CD14-positive monocyte (primary cell): Measurements from ENCODE around the gene PLCB1. TPM values are rescaled to one million over a fixed set of nuclear protein-coding genes. Genes with fewer than 3 reads are reported as not detected.

ENCODE experiments used
- DNase-seq, 3 donors: peaks; one replicate each; pipeline ENCODE4 v3.0.0-alpha.2; 2011 to 2022
- H2AFZ ChIP-seq: 2 replicates; pipeline ENCODE4 v1.6.0; 2012; ENCODE audit warnings: mild to moderate bottlenecking, low read depth, low read length, inconsistent platforms; ENCODE audit not compliant: insufficient read depth, poor library complexity, severe bottlenecking
- H3K27ac ChIP-seq, 2 donors: 1 replicate in 1 of 2; 2 replicates in 1 of 2; pipeline ENCODE4 v1.5.1; 2012 to 2013; ENCODE audit warnings: low read length in 2 of 2, control low read depth in 1 of 2, inconsistent platforms in 1 of 2, low read depth in 1 of 2, mild to moderate bottlenecking in 1 of 2
- H3K27me3 ChIP-seq, 2 donors: one replicate each; pipeline versions ENCODE4 v1.6.0 to v1.6.1; 2011 to 2013; ENCODE audit warnings: low read length in 2 of 2; ENCODE audit not compliant: control insufficient read depth in 2 of 2, insufficient read depth in 2 of 2
- H3K36me3 ChIP-seq, 2 donors: replicated peaks in 1 of 2; 1 replicate in 1 of 2; 2 replicates in 1 of 2; pipeline versions ENCODE4 v1.5.1 to v1.6.1; 2012 to 2013; ENCODE audit warnings: low read length in 2 of 2, control low read depth in 1 of 2, inconsistent platforms in 1 of 2, mild to moderate bottlenecking in 1 of 2; ENCODE audit not compliant: insufficient read depth in 2 of 2, control insufficient read depth in 1 of 2
- H3K4me1 ChIP-seq, 2 donors: 1 replicate in 1 of 2; 2 replicates in 1 of 2; pipeline versions ENCODE4 v1.5.1 to v1.6.1; 2012 to 2013; ENCODE audit warnings: low read length in 2 of 2, control low read depth in 1 of 2, inconsistent platforms in 1 of 2, mild to moderate bottlenecking in 1 of 2, moderate library complexity in 1 of 2; ENCODE audit not compliant: insufficient read depth in 2 of 2, control insufficient read depth in 1 of 2
- H3K4me2 ChIP-seq: replicated peaks from 2 replicates; pipeline ENCODE3; 2012; ENCODE audit warnings: low read length, moderate library complexity, mild to moderate bottlenecking; ENCODE audit not compliant: poor library complexity, severe bottlenecking; ENCODE audit errors: extremely low read depth
- H3K4me3 ChIP-seq, 3 experiments: fragments of 200-600 bp in 1 of 3; sonication (generic) in 1 of 3; replicated peaks in 1 of 3; 1 replicate in 2 of 3; 2 replicates in 1 of 3; pipeline ENCODE4 v1.5.1; 2011 to 2013; ENCODE audit warnings: low read length in 3 of 3, mild to moderate bottlenecking in 3 of 3, control low read depth in 2 of 3, low read depth in 2 of 3, inconsistent platforms in 1 of 3, moderate library complexity in 1 of 3
- H3K79me2 ChIP-seq: 2 replicates; pipeline ENCODE4 v1.6.0; 2012; ENCODE audit warnings: mild to moderate bottlenecking, control low read depth, inconsistent platforms, low read length, moderate library complexity; ENCODE audit not compliant: insufficient read depth
- H3K9ac ChIP-seq: 2 replicates; pipeline ENCODE4 v1.6.0; 2017; ENCODE audit warnings: low read length, mild to moderate bottlenecking; ENCODE audit not compliant: insufficient read depth, poor library complexity, severe bottlenecking
- H3K9me3 ChIP-seq, 2 donors: replicated peaks in 1 of 2; 1 replicate in 1 of 2; 2 replicates in 1 of 2; pipeline versions ENCODE4 v1.5.1 to v1.6.1; 2012 to 2013; ENCODE audit warnings: low read length in 2 of 2, control low read depth in 1 of 2; ENCODE audit not compliant: control insufficient read depth in 1 of 2, insufficient read depth in 1 of 2
- H4K20me1 ChIP-seq: 2 replicates; pipeline ENCODE4 v1.6.0; 2012; ENCODE audit warnings: mild to moderate bottlenecking, low read length, control low read depth, moderate library complexity; ENCODE audit not compliant: insufficient read depth
- H3K27ac Mint-ChIP-seq, 7 donors: one replicate each; pipeline ENCODE4 v1.8.0; 2020; ENCODE audit warnings: mild to moderate bottlenecking in 7 of 7, mixed read lengths in 7 of 7, moderate library complexity in 6 of 7, inconsistent platforms in 2 of 7
- H3K27me3 Mint-ChIP-seq, 3 donors: one replicate each; pipeline ENCODE4 v1.8.0; 2021 to 2022; ENCODE audit warnings: low read depth in 3 of 3, mild to moderate bottlenecking in 3 of 3, mixed read lengths in 3 of 3, moderate library complexity in 3 of 3, inconsistent platforms in 1 of 3
- H3K36me3 Mint-ChIP-seq, 2 donors: one replicate each; pipeline ENCODE4 v1.8.0; 2020; ENCODE audit warnings: mixed read lengths in 2 of 2, inconsistent platforms in 1 of 2, mild to moderate bottlenecking in 1 of 2
- H3K4me1 Mint-ChIP-seq: one replicate; pipeline ENCODE4 v1.8.0; 2020; ENCODE audit warnings: mild to moderate bottlenecking, mixed read lengths
- H3K4me3 Mint-ChIP-seq, 2 donors: one replicate each; pipeline ENCODE4 v1.8.0; 2020; ENCODE audit warnings: mild to moderate bottlenecking in 2 of 2, mixed read lengths in 2 of 2, moderate library complexity in 1 of 2
- H3K9me3 Mint-ChIP-seq, 7 donors: one replicate each; pipeline ENCODE4 v1.8.0; 2020 to 2022; ENCODE audit warnings: mixed read lengths in 7 of 7, mild to moderate bottlenecking in 6 of 7, moderate library complexity in 6 of 7, inconsistent platforms in 2 of 7
- CTCF ChIP-seq: fragments of 200-600 bp; IDR thresholded peaks from one replicate; pipeline ENCODE4 v1.8.0; 2022; ENCODE audit warnings: antibody characterized with exemption, mild to moderate bottlenecking
- WGBS: methylation state at CpG from one replicate; pipeline ENCODE4 v1.1.5; 2013; ENCODE audit warnings: missing lambda C conversion rate; ENCODE audit not compliant: insufficient coverage; 5-methylcytosine and 5-hydroxymethylcytosine counted together
- intact Hi-C, 2 donors: fragments of 100-400 bp; cut with micrococcal nuclease; formaldehyde crosslinking; loops; one replicate each; pipeline versions ENCODE4 v1.15.0 to v1.15.1; 2023
- polyA plus RNA-seq, 3 donors: library from polyadenylated mRNA; depleted of rRNA in 1 of 3; unstranded in 2 of 3; stranded (reverse) in 1 of 3; fragments of 300-500 nt in 2 of 3; fragments of >200 nt in 1 of 3; fragmentation: Illumina TruSeq in 2 of 3; gene quantifications; 1 replicate in 2 of 3; 2 replicates in 1 of 3; pipeline ENCODE4 v1.2.3, GENCODE V29; 2012 to 2021

PLCB1 gene
- polyA plus RNA-seq, 3 donors: 8.6 to 16.4 (median 13.2) TPM

DNA sequence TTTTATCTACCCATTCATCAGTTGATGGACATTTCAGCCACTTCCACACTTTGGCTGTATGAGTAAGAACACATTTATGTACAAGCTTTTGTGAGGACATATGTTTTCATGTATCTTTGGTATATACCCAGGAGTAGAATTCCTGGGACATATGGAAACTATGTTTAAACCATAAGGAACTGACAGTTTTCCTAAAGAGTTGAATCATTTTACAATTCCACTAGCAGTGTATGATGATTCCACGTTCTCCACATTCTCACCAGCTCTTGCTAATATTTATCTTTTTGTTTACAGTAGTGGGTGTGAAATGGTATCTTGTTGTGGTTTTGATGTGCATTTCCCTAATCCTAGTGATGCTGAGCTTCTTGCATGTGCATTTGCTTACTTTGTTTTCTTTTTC is 338.1 kb downstream of the PLCB1 start:
- peaks cover 27 to 45% of the 10 kb centered on the region in 2 donors for H3K4me1 ChIP-seq
- peak overlapping the region in 1 of 3 experiments; percentile 6 for H3K4me3 ChIP-seq
- no peaks in the 10 kb centered on the region for H3K36me3 ChIP-seq
- no peaks in the 10 kb centered on the region for H4K20me1 ChIP-seq
- intact Hi-C loops: no loop called here
- H3K9me3 ChIP-seq: no peaks in the 10 kb centered on the region
- Mint-ChIP-seq H3K36me3 (peaks cover 0 to 1% of the 10 kb centered on the region in 2 donors), H3K9me3 (peaks cover 0 to 2% (median 0%) of the 10 kb centered on the region in 7 donors), H3K4me3 (no peak overlapping the region), H3K4me1 (peaks cover 47% of the 10 kb centered on the region), H3K27ac (no peak overlapping the region), H3K27me3 (peaks cover 0 to 1% (median under 1%) of the 10 kb centered on the region in 3 donors)
- no peak overlapping the region for H3K9ac ChIP-seq
- no peak for DNase-seq
- no peaks in the 10 kb centered on the region for H3K79me2 ChIP-seq
- H2AFZ ChIP-seq: no peak overlapping the region
- TF ChIP-seq CTCF: no peak
- no peak overlapping the region for H3K4me2 ChIP-seq
- no CpG with 5 or more reads among the region's 1 CpG for WGBS
- H3K27me3 ChIP-seq: no peaks in the 10 kb centered on the region
- peak overlapping the region in 1 of 2 donors; percentile 30 for H3K27ac ChIP-seq

DNA sequence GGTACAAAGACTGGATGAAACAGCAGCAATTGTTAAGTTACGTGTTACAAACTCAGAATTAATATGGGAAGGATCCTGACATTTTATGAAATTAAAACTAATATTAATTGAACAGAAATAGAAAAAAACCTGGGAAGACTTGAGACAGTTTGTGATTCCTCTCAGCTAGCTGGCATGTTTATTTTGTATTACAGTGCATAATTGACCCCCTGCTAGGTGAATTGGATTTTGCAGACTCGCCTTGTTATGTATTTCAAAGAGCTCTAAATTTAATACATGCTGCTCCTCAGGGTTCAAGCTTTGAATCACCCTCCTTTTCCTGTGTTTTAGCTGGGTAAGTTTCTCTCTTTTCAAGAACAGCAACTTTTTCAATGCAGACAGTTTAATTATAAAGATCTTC is 339.4 kb downstream of the PLCB1 start:
- H3K4me3 Mint-ChIP-seq: no peak overlapping the region
- Histone ChIP-seq H3K4me3 (no peak overlapping the region), H3K4me1 (peaks cover 39 to 57% of the 10 kb centered on the region in 2 donors), H3K4me2 (no peak overlapping the region), H3K36me3 (no peaks in the 10 kb centered on the region), H4K20me1 (no peaks in the 10 kb centered on the region), H3K9ac (no peak overlapping the region), H3K27ac (no peak overlapping the region), H3K27me3 (no peaks in the 10 kb centered on the region), H3K9me3 (no peaks in the 10 kb centered on the region), H3K79me2 (no peaks in the 10 kb centered on the region), H2AFZ (no peak overlapping the region)
- peaks cover 0 to 2% (median 0%) of the 10 kb centered on the region in 7 donors for H3K9me3 Mint-ChIP-seq
- H3K36me3 Mint-ChIP-seq: peaks cover 0 to 1% of the 10 kb centered on the region in 2 donors
- DNase-seq: no peak
- H3K4me1 Mint-ChIP-seq: peaks cover 59% of the 10 kb centered on the region
- no peak overlapping the region for H3K27ac Mint-ChIP-seq
- no CpG with 5 or more reads among the region's 2 CpGs for WGBS
- TF ChIP-seq CTCF: no peak
- intact Hi-C loops: no loop called here
- H3K27me3 Mint-ChIP-seq: peaks cover 0 to 2% (median 1%) of the 10 kb centered on the region in 3 donors
